Tibial nerve (tissue), 4 donors: ENCODE measurements around the gene POPDC2. TPM values are rescaled to one million over a fixed set of nuclear protein-coding genes. Genes with fewer than 3 reads are reported as not detected.
A peak's percentile ranks its signal among the peaks of the same experiment; 100 is the strongest.

Source experiments
- DNase-seq, 2 donors: peaks; one replicate each; pipeline ENCODE4 v3.0.0-alpha.2; 2019; ENCODE audit warnings: low spot score in 2 of 2
- H3K27ac ChIP-seq, 4 donors: fragments of 200-600 bp; sonication (generic) in 3 of 4; one replicate each; pipeline ENCODE4 v1.5.1; 2017 to 2019; ENCODE audit warnings: mild to moderate bottlenecking in 1 of 4
- H3K27me3 ChIP-seq, 2 donors: fragments of 200-600 bp; sonication (generic) in 1 of 2; one replicate each; pipeline versions ENCODE4 v1.5.1 to v1.6.0; 2017 to 2019
- H3K36me3 ChIP-seq, 3 donors: fragments of 200-600 bp; sonication (generic); one replicate each; pipeline ENCODE4 v1.5.1; 2018 to 2019
- H3K4me1 ChIP-seq, 4 donors: fragments of 200-600 bp; sonication (generic) in 3 of 4; one replicate each; pipeline ENCODE4 v1.5.1; 2017 to 2019
- H3K4me3 ChIP-seq, 4 donors: fragments of 200-600 bp; sonication (generic) in 3 of 4; one replicate each; pipeline ENCODE4 v1.5.1; 2017 to 2019; ENCODE audit warnings: mild to moderate bottlenecking in 1 of 4, moderate library complexity in 1 of 4
- H3K9me3 ChIP-seq, 4 donors: fragments of 200-600 bp; sonication (generic) in 3 of 4; one replicate each; pipeline ENCODE4 v1.5.1; 2017 to 2019
- CTCF ChIP-seq, 5 experiments: fragments of 200-600 bp in 3 of 5; fragments of 450-650 bp in 2 of 5; sonication (generic) in 3 of 5; IDR thresholded peaks; one replicate each; pipeline ENCODE4 v1.5.1; 2016 to 2019; ENCODE audit warnings: antibody characterized with exemption in 5 of 5, mild to moderate bottlenecking in 3 of 5, moderate library complexity in 2 of 5
- EP300 ChIP-seq, 2 donors: sonication (generic); formaldehyde crosslinking; IDR thresholded peaks; one replicate each; pipeline ENCODE4 v1.6.1; 2017; ENCODE audit warnings: antibody characterized with exemption in 2 of 2, mild to moderate bottlenecking in 1 of 2
- POLR2A ChIP-seq, 2 donors: fragments of 450-650 bp; IDR thresholded peaks; one replicate each; pipeline ENCODE4 v1.6.1; 2017; ENCODE audit warnings: antibody characterized with exemption in 2 of 2, mild to moderate bottlenecking in 2 of 2, moderate library complexity in 2 of 2
- WGBS, 2 donors: methylation state at CpG; one replicate each; pipeline ENCODE4 v1.1.5; 2018; 5-methylcytosine and 5-hydroxymethylcytosine counted together
- total RNA-seq, 4 donors: library from RNA; depleted of rRNA; stranded (reverse); fragments of >200 nt; gene quantifications; one replicate each; pipeline ENCODE4 v1.1.0, GENCODE V29; 2016

POPDC2 gene
- total RNA-seq, 4 donors from 2014 or later, result 0.90 to 3.3 (median 2.5) TPM

- TF ChIP-seq EP300 (IDR thresholded peaks at IDR 0.05), result no peak
- TF ChIP-seq CTCF (IDR thresholded peaks at IDR 0.05), result no peak
- no peak for TF ChIP-seq POLR2A (IDR thresholded peaks at IDR 0.05)
- Histone ChIP-seq H3K4me3 (no peak overlapping the region), H3K27me3 (no peaks in the 10 kb centered on the region), H3K4me1 (peaks cover 0 to 40% (median 21%) of the 10 kb centered on the region in 4 donors), H3K27ac (peak overlapping the region in 2 of 4 donors; percentile 62 to 87), H3K9me3 (no peaks in the 10 kb centered on the region), H3K36me3 (no peaks in the 10 kb centered on the region)
- WGBS, 2 donors, result 59 to 71% methylated on average over 3 of the region's 3 CpGs
- no peak for DNase-seq
Observed at GRCh38 chr3:119631516-119631915, 28.9 kb downstream of the POPDC2 start.

DNA sequence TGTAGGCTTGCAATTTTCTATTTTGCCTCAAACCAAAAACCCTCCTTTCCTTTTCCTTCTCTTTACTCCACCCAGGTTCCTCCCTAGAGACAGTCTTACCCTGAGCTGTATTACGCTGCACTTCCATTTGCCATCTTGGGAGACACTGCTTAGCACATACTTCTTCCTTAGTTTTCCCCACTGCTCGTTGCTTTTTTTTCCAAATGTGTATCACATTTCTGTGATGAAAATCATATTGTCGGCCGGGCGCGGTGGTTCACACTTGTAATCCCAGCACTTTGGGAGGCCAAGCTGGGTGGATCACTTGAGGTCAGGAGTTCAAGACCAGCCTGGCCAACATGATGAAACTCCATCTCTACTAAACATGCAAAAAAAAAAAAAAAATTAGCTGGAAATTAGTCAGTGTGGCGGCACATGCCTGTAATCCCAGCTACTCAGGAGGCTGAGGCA is 29.5 kb downstream of the POPDC2 start:
- TF ChIP-seq POLR2A (IDR thresholded peaks at IDR 0.05) (no peak), CTCF (IDR thresholded peaks at IDR 0.05) (no peak), EP300 (IDR thresholded peaks at IDR 0.05) (no peak)
- Histone ChIP-seq H3K36me3 (no peaks in the 10 kb centered on the region), H3K4me1 (peaks cover 0 to 42% (median 24%) of the 10 kb centered on the region in 4 donors), H3K27me3 (no peaks in the 10 kb centered on the region), H3K4me3 (no peak overlapping the region), H3K9me3 (no peaks in the 10 kb centered on the region), H3K27ac (peak overlapping the region in 2 of 4 donors; percentile 62 to 87)
- DNase-seq, result no peak
- WGBS, 2 donors, result 83 to 90% methylated on average over 7 of the region's 7 CpGs

- peak overlapping the region in 2 of 4 donors; percentile 62 to 87 for H3K27ac ChIP-seq
- no peaks in the 10 kb centered on the region for H3K9me3 ChIP-seq
- TF ChIP-seq EP300 (IDR thresholded peaks at IDR 0.05) (peak in 1 of 2 donors; percentile 33), POLR2A (IDR thresholded peaks at IDR 0.05) (no peak)
- 70 to 78% methylated on average over 8 of the region's 8 CpGs for WGBS, 2 donors
- no peak for DNase-seq
- H3K4me3 ChIP-seq, result no peak overlapping the region
- H3K27me3 ChIP-seq, result no peaks in the 10 kb centered on the region
- H3K36me3 ChIP-seq, result no peaks in the 10 kb centered on the region
- H3K4me1 ChIP-seq, result peaks cover 0 to 42% (median 24%) of the 10 kb centered on the region in 4 donors
Observed at GRCh38 chr3:119630128-119630879, 30.1 kb downstream of the POPDC2 start.

DNA sequence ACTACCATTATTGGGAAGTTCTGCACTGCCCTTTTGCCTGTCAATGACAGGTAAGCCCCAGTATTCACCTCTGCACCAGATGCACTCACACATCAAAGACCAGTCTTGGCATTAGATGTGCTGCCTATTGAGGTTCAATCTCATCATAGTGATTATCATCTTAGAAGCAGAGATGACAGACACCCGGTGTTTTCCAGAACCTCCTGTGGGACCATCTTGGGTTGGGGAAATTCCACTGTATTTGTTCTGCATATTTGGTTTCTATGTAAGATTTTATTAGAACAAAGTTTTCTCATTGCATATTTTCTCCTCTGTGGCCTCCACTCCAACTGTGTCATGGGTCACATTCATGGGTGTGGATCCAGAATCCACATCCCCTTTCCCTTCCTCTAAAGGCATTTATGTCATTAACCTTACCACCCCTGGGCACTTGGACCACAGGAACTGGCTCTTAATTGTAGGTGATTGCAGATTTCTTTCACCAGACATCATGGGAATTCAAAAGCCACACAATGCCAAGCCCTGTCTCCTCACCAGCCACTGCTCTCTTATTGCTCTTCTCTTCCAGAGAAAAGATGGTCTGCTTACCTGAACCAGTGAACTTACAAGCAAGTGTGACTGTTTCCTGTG is 31.5 kb downstream of the POPDC2 start:
- no peak overlapping the region for H3K4me3 ChIP-seq
- H3K36me3 ChIP-seq, result no peaks in the 10 kb centered on the region
- no peak for DNase-seq
- H3K4me1 ChIP-seq, result peaks cover 0 to 42% (median 24%) of the 10 kb centered on the region in 4 donors
- H3K27ac ChIP-seq, result peak overlapping the region in 2 of 4 donors; percentile 74 to 87
- no peaks in the 10 kb centered on the region for H3K9me3 ChIP-seq
- TF ChIP-seq EP300 (IDR thresholded peaks at IDR 0.05), result peak in 1 of 2 donors; percentile 69
- no peak for TF ChIP-seq POLR2A (IDR thresholded peaks at IDR 0.05)
- 53 to 60% methylated on average over 1 of the region's 1 CpG for WGBS, 2 donors
- no peaks in the 10 kb centered on the region for H3K27me3 ChIP-seq

DNA sequence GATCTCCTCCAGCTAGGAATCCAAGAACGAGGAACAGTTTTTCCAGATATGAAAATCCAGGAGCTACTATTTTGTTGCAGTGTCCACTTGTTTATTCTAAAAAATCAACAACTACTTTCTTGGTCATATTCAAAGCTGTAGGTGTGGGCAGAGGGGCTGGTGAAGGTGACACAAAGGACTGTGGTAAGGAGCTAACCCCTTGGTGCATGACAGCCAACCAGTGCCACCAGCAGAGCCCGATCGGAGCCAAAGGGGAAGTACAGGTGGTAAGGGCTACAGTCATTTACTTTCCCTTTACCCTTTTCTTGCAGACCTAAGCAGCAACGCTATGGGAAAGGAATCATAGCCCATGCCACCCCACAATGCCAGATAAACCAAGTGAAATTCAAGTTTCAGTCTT is 32.0 kb downstream of the POPDC2 start:
- 71 to 74% methylated on average over 4 of the region's 4 CpGs for WGBS, 2 donors
- Histone ChIP-seq H3K9me3 (no peaks in the 10 kb centered on the region), H3K4me1 (peaks cover 0 to 42% (median 24%) of the 10 kb centered on the region in 4 donors), H3K36me3 (no peaks in the 10 kb centered on the region), H3K27me3 (no peaks in the 10 kb centered on the region), H3K27ac (peak overlapping the region in 2 of 4 donors; percentile 74 to 87), H3K4me3 (no peak overlapping the region)
- no peak for DNase-seq
- TF ChIP-seq POLR2A (IDR thresholded peaks at IDR 0.05) (no peak), EP300 (IDR thresholded peaks at IDR 0.05) (no peak), CTCF (IDR thresholded peaks at IDR 0.05) (no peak)

DNA sequence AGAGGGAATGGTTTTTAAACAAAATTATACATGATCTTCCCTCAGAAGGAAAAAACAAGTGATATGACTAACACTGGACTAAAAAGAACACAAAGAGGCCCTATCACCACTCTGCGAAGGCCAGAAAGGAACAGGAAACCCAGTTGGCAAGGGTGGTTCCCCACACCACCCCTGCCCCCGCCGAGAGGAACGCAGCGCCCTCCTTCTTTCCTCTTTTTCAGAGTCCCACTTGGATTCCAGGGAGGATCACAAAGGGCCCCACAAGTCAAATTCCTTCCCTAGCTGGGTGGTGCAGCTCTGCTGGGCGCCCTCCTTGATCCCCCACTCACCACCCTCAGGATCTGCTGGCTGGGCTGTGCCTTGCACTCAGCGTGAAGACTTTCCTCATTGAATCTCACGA is 32.9 kb downstream of the POPDC2 start:
- DNase-seq, result no peak
- Histone ChIP-seq H3K9me3 (no peaks in the 10 kb centered on the region), H3K4me3 (no peak overlapping the region), H3K27me3 (no peaks in the 10 kb centered on the region), H3K36me3 (no peaks in the 10 kb centered on the region), H3K4me1 (peaks cover 0 to 42% (median 24%) of the 10 kb centered on the region in 4 donors), H3K27ac (peak overlapping the region in 3 of 4 donors; percentile 32 to 87 (median 74))
- WGBS, 2 donors, result 45 to 54% methylated on average over 8 of the region's 8 CpGs
- TF ChIP-seq CTCF (IDR thresholded peaks at IDR 0.05), result no peak
- TF ChIP-seq POLR2A (IDR thresholded peaks at IDR 0.05), result no peak
- TF ChIP-seq EP300 (IDR thresholded peaks at IDR 0.05), result peak in 1 of 2 donors; percentile 30
